A549 (cell line): ENCODE measurements around the gene KIFC1. TPM values are rescaled to one million over a fixed set of nuclear protein-coding genes. Genes with fewer than 3 reads are reported as not detected.
"Not testable (repeated sequence)": the region's sequence is repeated elsewhere in the genome, so short reads cannot be mapped to it uniquely, and the experiment has no call there.

Source experiments
- ATAC-seq, 2 experiments: fragments of 200-7000 bp in 1 of 2; fragments of >200 bp in 1 of 2; cut with Nextera tagmentation in 1 of 2; cut with Tn5 transposase in 1 of 2; 3 replicates each; pipeline versions ENCODE4 v1.8.0 to v1.9.1; 2018 to 2020; ENCODE audit warnings: mild to moderate bottlenecking in 1 of 2, moderate library complexity in 1 of 2
- CTCF ChIA-PET: fragments of 300-600 bp; sonication (Branson Sonifier 250); formaldehyde crosslinking; extraction: SDS; loops from one replicate; lab custom pipeline; 2021; ENCODE audit warnings: antibody characterized with exemption, inconsistent platforms; lab: Yijun Ruan, JAX
- POLR2A ChIA-PET: fragments of 350-600 bp; formaldehyde crosslinking; extraction: SDS; loops from one replicate; lab custom pipeline; 2021; ENCODE audit warnings: antibody characterized with exemption, inconsistent platforms; lab: Yijun Ruan, JAX
- DNase-seq, 2 experiments: peaks; one replicate each; pipeline versions ENCODE4 v3.0.0 to v3.0.0-alpha.2; 2011 to 2016; ENCODE audit warnings: low read depth in 1 of 2, low spot score in 1 of 2
- FAIRE-seq: peaks from 2 replicates; lab custom pipeline; 2011; peaks lifted over from hg19 to GRCh38; lab: Jason Lieb, UNC
- H3K27ac ChIP-seq, 2 experiments: fragments of >200 bp; sonication (Bioruptor Twin); formaldehyde crosslinking; 3 replicates each; pipeline ENCODE4 v1.5.1; 2016 to 2017
- H3K4me1 ChIP-seq: fragments of >200 bp; sonication (Bioruptor Twin); formaldehyde crosslinking; 3 replicates; pipeline ENCODE4 v1.6.1; 2016
- H3K4me2 ChIP-seq: fragments of >200 bp; sonication (Bioruptor Twin); formaldehyde crosslinking; 3 replicates; pipeline ENCODE4 v1.6.1; 2016
- H3K4me3 ChIP-seq: fragments of >200 bp; sonication (Bioruptor Twin); formaldehyde crosslinking; 3 replicates; pipeline ENCODE4 v1.5.1; 2016
- H3K9me3 ChIP-seq: fragments of >200 bp; sonication (Bioruptor Twin); formaldehyde crosslinking; 3 replicates; pipeline ENCODE4 v1.6.1; 2016
- ATOH8 ChIP-seq: fragments of 250-450 bp; sonication (Bioruptor Pico); IDR thresholded peaks from 2 replicates; pipeline ENCODE4 v1.5.0; 2020; ENCODE audit warnings: low read depth, mild to moderate bottlenecking, moderate library complexity
- BCL3 ChIP-seq: fragments of >200 bp; sonication (Bioruptor Twin); formaldehyde crosslinking; IDR thresholded peaks from 3 replicates; pipeline ENCODE4 v1.6.1; 2016
- CBX8 ChIP-seq: fragments of 200-600 bp; sonication (generic); IDR thresholded peaks from 2 replicates; pipeline ENCODE4 v1.6.1; 2016
- CTCF ChIP-seq: fragments of >200 bp; sonication (Bioruptor Twin); formaldehyde crosslinking; IDR thresholded peaks from 3 replicates; pipeline ENCODE4 v1.5.1; 2016
- E2F6 ChIP-seq: IDR thresholded peaks from 2 replicates; pipeline ENCODE4 v1.6.1; 2012; ENCODE audit warnings: low read depth, borderline replicate concordance
- HEYL ChIP-seq: fragments of 250-450 bp; sonication (Bioruptor Pico); IDR thresholded peaks from 2 replicates; pipeline ENCODE4 v1.8.0; 2021; ENCODE audit warnings: mild to moderate bottlenecking, moderate library complexity
- HOXA7 ChIP-seq: fragments of 250-450 bp; sonication (Bioruptor Pico); IDR thresholded peaks from 2 replicates; pipeline ENCODE4 v1.5.0; 2020; ENCODE audit warnings: mild to moderate bottlenecking, moderate library complexity
- HOXB13 ChIP-seq: fragments of 250-450 bp; sonication (Bioruptor Pico); IDR thresholded peaks from 2 replicates; pipeline ENCODE4 v1.5.0; 2020; ENCODE audit warnings: low read depth, mild to moderate bottlenecking, moderate library complexity
- KDM5A ChIP-seq: fragments of 200-600 bp; sonication (generic); IDR thresholded peaks from 2 replicates; pipeline ENCODE4 v1.6.1; 2016; ENCODE audit warnings: antibody characterized with exemption, mild to moderate bottlenecking
- NR3C1 ChIP-seq: fragments of >200 bp; sonication (Bioruptor Twin); formaldehyde crosslinking; IDR thresholded peaks from 3 replicates; pipeline ENCODE4 v1.6.1; 2017
- RAD21 ChIP-seq, 2 experiments: fragments of >200 bp in 1 of 2; sonication (Bioruptor Twin) in 1 of 2; formaldehyde crosslinking in 1 of 2; IDR thresholded peaks in 1 of 2; conservative IDR thresholded peaks in 1 of 2; 2 replicates in 1 of 2; 3 replicates in 1 of 2; pipeline ENCODE4 v1.6.1; 2012 to 2018; ENCODE audit warnings: inconsistent platforms in 1 of 2
- RFX5 ChIP-seq: fragments of 450-650 bp; IDR thresholded peaks from 2 replicates; pipeline ENCODE4 v1.7.1; 2014; ENCODE audit warnings: antibody characterized with exemption, mild to moderate bottlenecking, moderate library complexity
- SMC3 ChIP-seq: fragments of >200 bp; sonication (Bioruptor Twin); formaldehyde crosslinking; IDR thresholded peaks from 3 replicates; pipeline ENCODE4 v1.6.1; 2018; ENCODE audit warnings: inconsistent platforms
- SREBF2 ChIP-seq: fragments of 450-650 bp; IDR thresholded peaks from 2 replicates; pipeline ENCODE4 v1.6.1; 2014; ENCODE audit warnings: mild to moderate bottlenecking, moderate library complexity
- ZC3H11A ChIP-seq: fragments of 450-650 bp; IDR thresholded peaks from 2 replicates; pipeline ENCODE4 v1.6.1; 2014; ENCODE audit warnings: antibody characterized with exemption, mild to moderate bottlenecking
- ZNF302 ChIP-seq: fragments of 250-450 bp; sonication (Bioruptor Pico); IDR thresholded peaks from 2 replicates; pipeline ENCODE4 v1.9.0; 2021; ENCODE audit warnings: inconsistent platforms, mild to moderate bottlenecking, moderate library complexity
- WGBS: methylation state at CpG from one replicate; pipeline ENCODE4 v1.1.6; 2017; ENCODE audit errors: missing lambda C conversion rate; 5-methylcytosine and 5-hydroxymethylcytosine counted together
- polyA plus RNA-seq, 4 experiments: library from polyadenylated mRNA; depleted of rRNA in 3 of 4; stranded (reverse); fragments of >200 nt; fragmentation: RNase III in 1 of 4; extraction: RNeasy Plus Mini Kit Qiagen cat#74134 plus additional on column Dnase treatment in 1 of 4; gene quantifications; 2 replicates in 3 of 4; 3 replicates in 1 of 4; pipeline ENCODE4 v1.2.3, GENCODE V29; 2011 to 2017

The KIFC1 gene
- polyA plus RNA-seq, 2 of the 4 experiments (the other 2 are of a cell fraction) = 23.9 to 30.5 TPM

GRCh38 chr6:33343953-33344611 is 47.5 kb upstream of the KIFC1 start:
- ATAC-seq (no peak), FAIRE-seq (no peak), DNase-seq (no peak)
- 66% methylated on average over 6 of the region's 6 CpGs for WGBS
- ChIA-PET POLR2A (no interaction called here), CTCF (interaction anchor here (0.6 to 2.9 kb wide), 12 partner anchors 9 to 438 kb away, joined by 3 to 24 read pairs (median 8); no protein-coding TSS in a partner anchor)
- no peaks in the 10 kb centered on the region for H3K9me3 ChIP-seq
- H3K4me3 ChIP-seq = no peak overlapping the region
- no peak for TF ChIP-seq RFX5
- H3K4me2 ChIP-seq = no peak overlapping the region
- no peak overlapping the region for H3K27ac ChIP-seq
- no peaks in the 10 kb centered on the region for H3K4me1 ChIP-seq

- H3K4me3 ChIP-seq = no peak overlapping the region
- peak overlapping the region; percentile 65 for H3K4me2 ChIP-seq
- ChIA-PET CTCF (interaction anchor here (0.6 to 2.9 kb wide), 16 partner anchors 9 to 792 kb away, joined by 3 to 24 read pairs (median 6); no protein-coding TSS in a partner anchor), POLR2A (no interaction called here)
- DNase-seq (peak; percentile 35 to 73), ATAC-seq (peak; percentile 47 to 67; a peak in 4 of 6 replicates), FAIRE-seq (no peak)
- no peak for TF ChIP-seq KDM5A
- peak; percentile 32 to 38; a peak in 2 of 5 replicates for TF ChIP-seq RAD21 (conservative IDR thresholded peaks at IDR 0.05 in 1 of 2, IDR thresholded peaks at IDR 0.05 in 1 of 2)
- peak; percentile 40 for TF ChIP-seq CTCF
- peak; percentile 25; the same call in 2 of the 3 replicates for TF ChIP-seq SMC3
- no peak for TF ChIP-seq BCL3
- TF ChIP-seq HOXB13 = no peak
- no peak for TF ChIP-seq SREBF2
- no peak for TF ChIP-seq ZC3H11A
- no peak for TF ChIP-seq ATOH8 (CRISPR knock-in tag)
- WGBS = 31% methylated on average over 18 of the region's 22 CpGs
- H3K27ac ChIP-seq = no peak overlapping the region
- no peaks in the 10 kb centered on the region for H3K9me3 ChIP-seq
- H3K4me1 ChIP-seq = no peaks in the 10 kb centered on the region
These were observed 46.6 kb upstream of the KIFC1 start for GRCh38 chr6:33344701-33345697.

- CTCF ChIA-PET, DNase-seq, H3K27ac ChIP-seq, POLR2A ChIA-PET, H3K4me3 ChIP-seq, FAIRE-seq, H3K4me2 ChIP-seq, ATAC-seq, H3K4me1 ChIP-seq, H3K9me3 ChIP-seq: not testable (repeated sequence)
- 55% methylated on average over 5 of the region's 5 CpGs for WGBS
These were observed 44.7 kb upstream of the KIFC1 start for GRCh38 chr6:33346972-33347371.

- Histone ChIP-seq H3K4me2 (no peak overlapping the region), H3K9me3 (no peaks in the 10 kb centered on the region), H3K27ac (no peak overlapping the region), H3K4me1 (no peaks in the 10 kb centered on the region), H3K4me3 (no peak overlapping the region)
- ATAC-seq (no peak), DNase-seq (no peak), FAIRE-seq (no peak)
- TF ChIP-seq NR3C1 (no peak), HOXA7 (CRISPR knock-in tag) (no peak), ZNF302 (CRISPR knock-in tag) (no peak), HEYL (CRISPR knock-in tag) (no peak), E2F6 (no peak), CBX8 (no peak)
- ChIA-PET POLR2A (no interaction called here), CTCF (interaction anchor here (0.5 to 1.1 kb wide), 3 partner anchors 9 to 19 kb away, joined by 3 to 4 read pairs (median 3); a partner anchor contains a TSS)
- WGBS = 79% methylated on average over 5 of the region's 5 CpGs
These were observed 43.8 kb upstream of the KIFC1 start for GRCh38 chr6:33347816-33348215.

GRCh38 chr6:33355860-33356259 is 35.8 kb upstream of the KIFC1 start:
- WGBS = 74% methylated on average over 6 of the region's 6 CpGs
- H3K4me3 ChIP-seq, H3K9me3 ChIP-seq, FAIRE-seq, DNase-seq, POLR2A ChIA-PET, CTCF ChIA-PET, ATAC-seq, H3K4me2 ChIP-seq, H3K27ac ChIP-seq, H3K4me1 ChIP-seq: not testable (repeated sequence)
